Psoas muscle (tissue), 8 donors: ENCODE data around the gene MT1G. TPM values are rescaled to one million over a fixed set of nuclear protein-coding genes. Genes with fewer than 3 reads are reported as not detected.
A peak's percentile ranks its signal among the peaks of the same experiment; 100 is the strongest.
"Not testable (repeated sequence)": the region's sequence is repeated elsewhere in the genome, so short reads cannot be mapped to it uniquely, and the experiment has no call there.

Experiments used
- ATAC-seq, 4 donors: fragments of 200-7000 bp; cut with Tn5 transposase; one replicate each; pipeline ENCODE4 v1.9.1; 2020; ENCODE audit warnings: moderate library complexity in 3 of 4, mild to moderate bottlenecking in 2 of 4
- DNase-seq, 2 donors: peaks; one replicate each; pipeline ENCODE4 v3.0.0-alpha.2; 2020
- H3K27ac ChIP-seq: fragments of 200-600 bp; one replicate; pipeline ENCODE4 v1.8.0; 2022
- H3K27me3 ChIP-seq, 3 donors: fragments of 200-600 bp in 1 of 3; one replicate each; pipeline versions ENCODE4 v1.6.1 to v1.8.0; 2013 to 2022; ENCODE audit warnings: low read length in 2 of 3, mild to moderate bottlenecking in 2 of 3, moderate library complexity in 1 of 3; ENCODE audit not compliant: insufficient read depth in 3 of 3
- H3K36me3 ChIP-seq, 2 donors: fragments of 200-600 bp in 1 of 2; one replicate each; pipeline versions ENCODE4 v1.6.1 to v1.8.0; 2013 to 2022; ENCODE audit warnings: low read depth in 1 of 2, mild to moderate bottlenecking in 1 of 2, moderate library complexity in 1 of 2; ENCODE audit not compliant: insufficient read depth in 1 of 2
- H3K4me1 ChIP-seq: fragments of 200-600 bp; one replicate; pipeline ENCODE4 v1.8.0; 2022
- H3K4me3 ChIP-seq: fragments of 200-600 bp; one replicate; pipeline ENCODE4 v1.8.0; 2022; ENCODE audit warnings: mild to moderate bottlenecking
- H3K9me3 ChIP-seq: fragments of 200-600 bp; one replicate; pipeline ENCODE4 v1.8.0; 2022
- WGBS, 3 donors: extraction: QIAGEN DNeasy Blood & Tissue Kit; methylation state at CpG; one replicate each; pipeline versions ENCODE4 v1.1.6 to v1.1.7; 2013; 5-methylcytosine and 5-hydroxymethylcytosine counted together
- intact Hi-C, 2 donors: fragments of 100-400 bp; cut with DNase I; formaldehyde crosslinking; loops; one replicate each; pipeline versions ENCODE4 v1.11.0 to v1.14.2; 2022
- long read RNA-seq, 2 donors: library from polyadenylated mRNA; unstranded; transcript quantifications; one replicate each; pipeline ENCODE4 v2.0.0, GENCODE V29; 2021
- polyA plus RNA-seq, 3 donors: library from polyadenylated mRNA; stranded (reverse); fragments of 200-250 nt; gene quantifications; one replicate each; pipeline ENCODE4 v1.2.3, GENCODE V29; 2013
- total RNA-seq, 4 donors: library from RNA; stranded (reverse); fragmentation: NEBNext Ultra II Directional in 2 of 4; extraction: Animal tissue kit (Norgen Biotek cat#: 25700) in 2 of 4; gene quantifications; one replicate each; pipeline versions ENCODE4 v1.2.1 to v1.2.4, GENCODE V29; 2021 to 2023
- TF ChIP-seq, protein P1 (sequence below): fragments of 200-600 bp; IDR thresholded peaks from one replicate; pipeline ENCODE4 v1.8.0; 2022; ENCODE audit warnings: antibody characterized with exemption
- donor health status: healthy with polysubstance abuse.
- donor health status: DM: no; HTN: no; CAD: no; lungs with moderate emphysema.
- donor health status: Bipolar disorder and iron deficiency.
- donor health status: healthy.
- donor health status: DM: yes; HTN: yes; CAD: no.
- donor health status: DM: no; HTN: no; CAD: no.
- donor health status: DM: no; HTN: no; CAD: no.
- donor health status: DM: yes; HTN: yes; CAD: no.

Gene MT1G
- total RNA-seq (1 to 10 TPM; 1.0 to 7.8 (median 4.3) TPM), polyA plus RNA-seq (10 to 100 TPM in 2 of 3 donors, 1 to 10 TPM in 1; 3.7 to 24.1 (median 13.1) TPM)
- long read RNA-seq, donor 1, result 0 reads
- long read RNA-seq, donor 2, result 0 reads

GRCh38 chr16:56667581-56668571 lies at the start of gene MT1G:
Gene MT1G, minus strand, starts transcription at chr16:56668065. Its CDS starts 72 bp downstream, at chr16:56667993.
- H3K4me1 ChIP-seq, result no peaks in the 10 kb centered on the region
- intact Hi-C loops, result no loop called here
- DNase-seq (peak; percentile 68 to 78), ATAC-seq (peak; percentile 72 to 78 (median 76))
- H3K27ac ChIP-seq, result no peak within 1 kb of the TSS
- H3K27me3 ChIP-seq, result peaks cover 2 to 55% (median 4%) of the 10 kb centered on the region in 3 donors
- whole genome bisulfite sequencing, 3 donors, result 21 to 24% (median 22%) methylated on average over 38 to 46 of the region's 46 CpGs
- H3K4me3 ChIP-seq, result peak within 1 kb of the TSS; percentile 30
- H3K9me3 ChIP-seq, result no peaks in the 10 kb centered on the region
- H3K36me3 ChIP-seq, result no peaks in the 10 kb centered on the region
- TF ChIP-seq, protein P1, sequence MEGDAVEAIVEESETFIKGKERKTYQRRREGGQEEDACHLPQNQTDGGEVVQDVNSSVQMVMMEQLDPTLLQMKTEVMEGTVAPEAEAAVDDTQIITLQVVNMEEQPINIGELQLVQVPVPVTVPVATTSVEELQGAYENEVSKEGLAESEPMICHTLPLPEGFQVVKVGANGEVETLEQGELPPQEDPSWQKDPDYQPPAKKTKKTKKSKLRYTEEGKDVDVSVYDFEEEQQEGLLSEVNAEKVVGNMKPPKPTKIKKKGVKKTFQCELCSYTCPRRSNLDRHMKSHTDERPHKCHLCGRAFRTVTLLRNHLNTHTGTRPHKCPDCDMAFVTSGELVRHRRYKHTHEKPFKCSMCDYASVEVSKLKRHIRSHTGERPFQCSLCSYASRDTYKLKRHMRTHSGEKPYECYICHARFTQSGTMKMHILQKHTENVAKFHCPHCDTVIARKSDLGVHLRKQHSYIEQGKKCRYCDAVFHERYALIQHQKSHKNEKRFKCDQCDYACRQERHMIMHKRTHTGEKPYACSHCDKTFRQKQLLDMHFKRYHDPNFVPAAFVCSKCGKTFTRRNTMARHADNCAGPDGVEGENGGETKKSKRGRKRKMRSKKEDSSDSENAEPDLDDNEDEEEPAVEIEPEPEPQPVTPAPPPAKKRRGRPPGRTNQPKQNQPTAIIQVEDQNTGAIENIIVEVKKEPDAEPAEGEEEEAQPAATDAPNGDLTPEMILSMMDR, result no peak

GRCh38 chr16:56717532-56717931 lies 49.7 kb upstream of the MT1G start:
- H3K9me3 ChIP-seq, H3K36me3 ChIP-seq, DNase-seq, H3K27me3 ChIP-seq, H3K4me1 ChIP-seq, intact Hi-C loops, ATAC-seq, H3K27ac ChIP-seq, H3K4me3 ChIP-seq: not testable (repeated sequence)
- 83 to 88% (median 85%) methylated on average over 2 of the region's 2 CpGs for WGBS, 3 donors

DNA sequence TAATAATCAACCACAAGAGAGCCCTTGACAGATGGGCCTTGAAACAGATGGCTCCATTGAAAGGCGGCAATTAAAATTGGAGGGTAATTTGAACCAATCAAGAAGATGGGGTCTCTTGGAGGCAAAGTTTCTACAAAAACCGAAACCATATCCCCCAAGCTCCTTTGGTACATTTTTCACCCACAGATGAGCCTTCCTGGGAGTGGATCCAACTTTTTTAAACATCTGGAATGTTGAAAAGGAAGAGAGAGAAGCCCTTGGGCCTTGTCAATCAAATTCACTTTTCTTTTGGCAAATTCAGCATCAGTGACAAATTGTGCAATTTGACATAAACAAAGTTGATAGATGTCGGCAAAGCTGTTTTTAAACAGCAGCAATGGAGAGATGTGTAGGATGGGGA lies 48.9 kb upstream of the MT1G start:
- intact Hi-C loops, result no loop called here
- DNase-seq (no peak), ATAC-seq (no peak)
- no peaks in the 10 kb centered on the region for H3K9me3 ChIP-seq
- H3K4me1 ChIP-seq, result no peaks in the 10 kb centered on the region
- H3K27me3 ChIP-seq, result no peaks in the 10 kb centered on the region
- TF ChIP-seq, protein P1, result no peak
- no peak overlapping the region for H3K27ac ChIP-seq
- no peak overlapping the region for H3K4me3 ChIP-seq
- 65 to 71% (median 69%) methylated on average over 3 of the region's 3 CpGs for WGBS, 3 donors
- no peaks in the 10 kb centered on the region for H3K36me3 ChIP-seq

DNA sequence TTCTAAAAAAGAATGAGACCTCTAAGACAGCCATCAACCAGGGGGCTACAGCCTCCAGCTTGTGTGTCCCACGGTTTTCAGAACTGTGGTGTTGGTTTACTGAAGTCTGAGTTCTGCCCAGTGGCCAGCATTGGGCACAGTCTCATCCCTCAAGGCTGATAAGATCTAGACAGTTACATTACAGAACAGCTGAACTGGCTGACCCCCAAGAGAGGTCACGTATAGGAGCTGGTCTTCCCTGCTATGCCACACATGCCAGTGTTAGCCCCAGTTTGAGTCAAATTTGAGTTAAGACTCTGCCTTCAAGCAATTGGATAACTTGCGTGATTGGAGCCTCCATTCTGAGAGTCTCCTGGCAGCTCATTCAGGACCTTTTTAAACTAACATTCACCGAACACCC lies 47.3 kb upstream of the MT1G start:
- intact Hi-C loops, result no loop called here
- TF ChIP-seq, protein P1, result no peak
- Histone ChIP-seq H3K27me3 (no peaks in the 10 kb centered on the region), H3K4me1 (no peaks in the 10 kb centered on the region), H3K36me3 (no peaks in the 10 kb centered on the region), H3K27ac (no peak overlapping the region), H3K9me3 (no peaks in the 10 kb centered on the region), H3K4me3 (no peak overlapping the region)
- WGBS, 3 donors, result 68 to 81% (median 68%) methylated on average over 4 of the region's 4 CpGs
- DNase-seq (no peak), ATAC-seq (no peak)

DNA sequence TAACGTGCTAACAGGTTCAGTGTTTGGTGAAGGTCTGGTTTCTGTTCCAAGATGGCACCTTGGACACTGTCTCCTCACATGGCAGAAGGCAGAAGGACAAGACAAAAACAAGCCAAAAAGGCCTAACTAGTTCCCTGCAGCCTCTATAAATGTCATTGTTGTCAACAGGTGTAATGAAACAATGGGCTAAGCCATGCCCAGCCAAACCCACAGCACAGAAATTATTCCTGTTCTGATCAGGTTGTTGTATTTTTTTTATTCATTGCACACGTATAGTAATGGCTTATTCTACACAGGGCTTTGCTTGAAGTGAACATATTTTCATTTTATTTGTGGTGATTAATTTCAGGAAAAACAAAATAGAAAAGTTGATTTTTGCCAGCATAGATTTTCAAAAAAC lies 45.9 kb upstream of the MT1G start:
- Histone ChIP-seq H3K4me3 (no peak overlapping the region), H3K27me3 (no peaks in the 10 kb centered on the region), H3K4me1 (no peaks in the 10 kb centered on the region), H3K36me3 (no peaks in the 10 kb centered on the region), H3K27ac (no peak overlapping the region), H3K9me3 (no peaks in the 10 kb centered on the region)
- 89 to 98% (median 91%) methylated on average over 2 of the region's 2 CpGs for WGBS, 3 donors
- TF ChIP-seq, protein P1, result no peak
- ATAC-seq (no peak), DNase-seq (no peak)
- intact Hi-C loops, result no loop called here
